Liver (tissue), 3 donors: ENCODE measurements around the gene RAE1.

Source experiments
- ATF3 ChIP-seq: IDR thresholded peaks from 2 replicates; pipeline ENCODE4 v1.6.1; 2016; ENCODE audit warnings: antibody characterized with exemption
- GABPA ChIP-seq, 2 donors: IDR thresholded peaks in 1 of 2; conservative IDR thresholded peaks in 1 of 2; 2 replicates each; pipeline ENCODE4 v1.6.1; 2016; ENCODE audit warnings: antibody characterized with exemption in 2 of 2, mild to moderate bottlenecking in 1 of 2, moderate library complexity in 1 of 2
- MAX ChIP-seq: IDR thresholded peaks from 2 replicates; pipeline ENCODE4 v1.6.1; 2016; ENCODE audit warnings: antibody characterized with exemption
- RAD21 ChIP-seq, 2 donors: IDR thresholded peaks; 2 replicates each; pipeline ENCODE4 v1.6.1; 2016; ENCODE audit warnings: antibody characterized with exemption in 2 of 2, mild to moderate bottlenecking in 2 of 2
- TAF1 ChIP-seq: conservative IDR thresholded peaks from 2 replicates; pipeline ENCODE4 v1.6.1; 2016; ENCODE audit warnings: antibody characterized with exemption, mild to moderate bottlenecking
- TF ChIP-seq, protein P1 (sequence below): fragments of 150-350 bp; IDR thresholded peaks from 2 replicates; pipeline ENCODE4 v1.5.1; 2017; ENCODE audit warnings: improper control_type of control experiment, low read depth, low read length; ENCODE audit not compliant: missing input control
- donor health status: healthy.
- donor health status: healthy.

GRCh38 chr20:57316795-57317201, 34.3 kb upstream of the RAE1 start:
- TF ChIP-seq GABPA (IDR thresholded peaks at IDR 0.05 in 1 of 2, conservative IDR thresholded peaks at IDR 0.05 in 1 of 2) (no peak), ATF3 (no peak), TAF1 (no peak), RAD21 (IDR thresholded peaks at IDR 0.05) (no peak), MAX (no peak)
- TF ChIP-seq, protein P1, sequence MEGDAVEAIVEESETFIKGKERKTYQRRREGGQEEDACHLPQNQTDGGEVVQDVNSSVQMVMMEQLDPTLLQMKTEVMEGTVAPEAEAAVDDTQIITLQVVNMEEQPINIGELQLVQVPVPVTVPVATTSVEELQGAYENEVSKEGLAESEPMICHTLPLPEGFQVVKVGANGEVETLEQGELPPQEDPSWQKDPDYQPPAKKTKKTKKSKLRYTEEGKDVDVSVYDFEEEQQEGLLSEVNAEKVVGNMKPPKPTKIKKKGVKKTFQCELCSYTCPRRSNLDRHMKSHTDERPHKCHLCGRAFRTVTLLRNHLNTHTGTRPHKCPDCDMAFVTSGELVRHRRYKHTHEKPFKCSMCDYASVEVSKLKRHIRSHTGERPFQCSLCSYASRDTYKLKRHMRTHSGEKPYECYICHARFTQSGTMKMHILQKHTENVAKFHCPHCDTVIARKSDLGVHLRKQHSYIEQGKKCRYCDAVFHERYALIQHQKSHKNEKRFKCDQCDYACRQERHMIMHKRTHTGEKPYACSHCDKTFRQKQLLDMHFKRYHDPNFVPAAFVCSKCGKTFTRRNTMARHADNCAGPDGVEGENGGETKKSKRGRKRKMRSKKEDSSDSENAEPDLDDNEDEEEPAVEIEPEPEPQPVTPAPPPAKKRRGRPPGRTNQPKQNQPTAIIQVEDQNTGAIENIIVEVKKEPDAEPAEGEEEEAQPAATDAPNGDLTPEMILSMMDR = no peak
